AG04450 (cell line): Measurements from ENCODE around the gene CNOT11. TPM values are rescaled to one million over a fixed set of nuclear protein-coding genes. Genes with fewer than 3 reads are reported as not detected.

Experiments used
- CTCF ChIA-PET: fragments of 300-600, 350-600 bp; formaldehyde crosslinking; extraction: SDS; loops from one replicate; lab custom pipeline; 2022; ENCODE audit warnings: antibody characterized with exemption, inconsistent platforms; lab: Charles Lee
- POLR2A ChIA-PET: fragments of 350-600 bp; formaldehyde crosslinking; extraction: SDS; loops from one replicate; lab custom pipeline; 2021; ENCODE audit warnings: antibody characterized with exemption, inconsistent platforms; lab: Yijun Ruan, JAX
- DNase-seq: peaks from one replicate; pipeline ENCODE4 v3.0.0-alpha.2; 2011; ENCODE audit warnings: low read depth, low spot score
- H3K27ac ChIP-seq: one replicate; pipeline ENCODE4 v1.5.1; 2012; ENCODE audit warnings: low read depth, low read length, control low read depth
- H3K27me3 ChIP-seq: one replicate; pipeline ENCODE4 v1.6.0; 2012; ENCODE audit warnings: low read length; ENCODE audit not compliant: control insufficient read depth, insufficient read depth
- H3K4me3 ChIP-seq: 2 replicates; pipeline ENCODE4 v1.5.1; 2011; ENCODE audit warnings: mild to moderate bottlenecking, low read depth, low read length, control low read depth
- H3K9me3 ChIP-seq: 2 replicates; pipeline ENCODE4 v1.5.1; 2012; ENCODE audit warnings: low read length; ENCODE audit not compliant: control insufficient read depth, insufficient read depth
- polyA plus RNA-seq: library from polyadenylated mRNA; depleted of rRNA; stranded (reverse); fragments of >200 nt; gene quantifications from 2 replicates; pipeline ENCODE4 v1.2.3, GENCODE V29; 2011
- TF ChIP-seq, protein P1 (sequence below): IDR thresholded peaks from 2 replicates; pipeline ENCODE4 v1.5.1; 2011; ENCODE audit warnings: low read depth, low read length, control low read depth, inconsistent platforms

CNOT11 gene
- polyA plus RNA-seq, 1 experiment: 68.5 TPM

DNA sequence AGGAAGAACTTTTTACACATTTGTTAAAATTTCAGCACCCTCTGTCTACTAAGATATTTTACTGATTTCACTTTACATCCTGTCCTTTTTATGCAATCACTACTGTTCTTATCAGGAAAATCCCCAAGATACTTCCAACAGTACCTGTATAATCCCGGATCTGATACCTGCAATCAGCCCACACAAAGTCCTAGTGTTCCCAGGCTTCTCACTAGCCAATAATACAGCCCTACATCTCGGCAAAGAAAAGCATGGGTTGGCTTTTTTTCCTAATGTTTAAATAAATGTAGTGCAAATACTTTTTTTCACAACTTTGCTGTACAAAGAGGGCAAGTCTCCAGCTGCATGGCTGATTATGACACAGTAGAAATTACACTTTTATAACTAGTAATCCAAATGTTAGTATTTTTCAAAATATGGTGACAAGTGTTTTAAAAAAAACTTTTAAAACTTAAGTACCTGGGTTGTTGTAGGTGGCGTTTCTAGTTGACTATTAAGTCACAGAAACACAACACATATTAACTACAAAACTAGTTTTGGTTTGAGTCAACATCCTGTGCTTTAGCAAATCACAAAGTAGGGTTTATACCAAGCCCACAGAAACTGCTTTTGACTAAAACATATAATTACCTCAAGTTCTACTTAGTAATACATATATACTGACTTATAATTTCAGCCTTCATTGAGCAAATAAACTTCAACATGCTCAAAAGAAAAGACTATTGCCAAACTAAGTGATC lies 19.5 kb downstream of the CNOT11 start:
- POLR2A ChIA-PET: interaction anchor here (0.7 kb wide), 1 partner anchor 18 kb away, joined by 3 read pairs; no protein-coding TSS in a partner anchor

DNA sequence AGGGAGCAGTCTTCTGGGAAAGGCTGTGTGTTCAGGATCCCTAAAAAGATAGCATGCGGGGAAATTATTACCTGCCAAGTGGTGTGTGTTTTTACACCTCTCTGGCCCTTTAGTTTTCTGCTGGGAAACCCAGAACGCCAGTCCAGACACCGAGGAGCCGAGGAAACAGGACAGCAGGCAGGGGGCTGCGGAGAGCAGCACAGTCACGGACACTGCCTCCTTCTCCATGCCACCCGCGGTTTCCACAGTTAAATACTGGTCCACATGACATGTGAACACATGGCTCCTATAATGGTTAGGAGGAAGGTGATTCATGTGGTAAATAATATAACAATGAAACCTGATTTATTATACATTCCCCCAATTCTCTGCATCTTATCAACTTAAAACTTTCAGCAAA lies 20.4 kb downstream of the CNOT11 start:
- CTCF ChIA-PET: no interaction called here
- Histone ChIP-seq H3K27ac (no peak overlapping the region), H3K9me3 (no peaks in the 10 kb centered on the region), H3K27me3 (no peaks in the 10 kb centered on the region), H3K4me3 (no peak overlapping the region)
- POLR2A ChIA-PET: no interaction called here
- DNase-seq: no peak
- TF ChIP-seq, protein P1, sequence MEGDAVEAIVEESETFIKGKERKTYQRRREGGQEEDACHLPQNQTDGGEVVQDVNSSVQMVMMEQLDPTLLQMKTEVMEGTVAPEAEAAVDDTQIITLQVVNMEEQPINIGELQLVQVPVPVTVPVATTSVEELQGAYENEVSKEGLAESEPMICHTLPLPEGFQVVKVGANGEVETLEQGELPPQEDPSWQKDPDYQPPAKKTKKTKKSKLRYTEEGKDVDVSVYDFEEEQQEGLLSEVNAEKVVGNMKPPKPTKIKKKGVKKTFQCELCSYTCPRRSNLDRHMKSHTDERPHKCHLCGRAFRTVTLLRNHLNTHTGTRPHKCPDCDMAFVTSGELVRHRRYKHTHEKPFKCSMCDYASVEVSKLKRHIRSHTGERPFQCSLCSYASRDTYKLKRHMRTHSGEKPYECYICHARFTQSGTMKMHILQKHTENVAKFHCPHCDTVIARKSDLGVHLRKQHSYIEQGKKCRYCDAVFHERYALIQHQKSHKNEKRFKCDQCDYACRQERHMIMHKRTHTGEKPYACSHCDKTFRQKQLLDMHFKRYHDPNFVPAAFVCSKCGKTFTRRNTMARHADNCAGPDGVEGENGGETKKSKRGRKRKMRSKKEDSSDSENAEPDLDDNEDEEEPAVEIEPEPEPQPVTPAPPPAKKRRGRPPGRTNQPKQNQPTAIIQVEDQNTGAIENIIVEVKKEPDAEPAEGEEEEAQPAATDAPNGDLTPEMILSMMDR: no peak

More for the DNA sequence above, 19.5 kb downstream of the CNOT11 start:
- no peak overlapping the region for H3K4me3 ChIP-seq
- no peaks in the 10 kb centered on the region for H3K27me3 ChIP-seq
- no peak for DNase-seq
- CTCF ChIA-PET: interaction anchor here (0.7 kb wide), 1 partner anchor 31 kb away, joined by 3 read pairs; no protein-coding TSS in a partner anchor
- no peaks in the 10 kb centered on the region for H3K9me3 ChIP-seq
- TF ChIP-seq, protein P1: no peak
- no peak overlapping the region for H3K27ac ChIP-seq

DNA sequence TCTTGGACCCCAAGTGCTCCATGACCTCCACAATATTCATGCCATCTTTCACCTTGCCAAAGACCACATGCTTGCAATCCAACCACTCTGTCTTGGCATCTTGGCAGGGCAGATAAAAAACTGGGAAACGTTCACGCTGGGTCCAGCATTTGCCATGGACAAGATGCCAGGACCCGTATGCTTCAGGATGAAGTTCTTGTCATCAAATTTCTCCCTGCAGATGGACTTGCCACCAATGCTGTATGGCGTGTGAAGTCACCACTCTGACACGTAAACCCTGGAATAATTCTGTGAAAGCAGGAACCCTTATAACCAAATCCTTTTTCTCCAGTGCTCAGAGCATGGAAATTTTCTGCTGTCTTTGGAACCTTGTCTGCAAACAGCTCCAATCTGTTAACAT lies 21.5 kb downstream of the CNOT11 start:
- TF ChIP-seq, protein P1: no peak
- ChIA-PET CTCF (interaction anchor here (0.6 kb wide), 1 partner anchor 373 kb away, joined by 3 read pairs; no protein-coding TSS in a partner anchor), POLR2A (no interaction called here)
- Histone ChIP-seq H3K27me3 (no peaks in the 10 kb centered on the region), H3K27ac (no peak overlapping the region), H3K9me3 (no peaks in the 10 kb centered on the region), H3K4me3 (no peak overlapping the region)
- no peak for DNase-seq

DNA sequence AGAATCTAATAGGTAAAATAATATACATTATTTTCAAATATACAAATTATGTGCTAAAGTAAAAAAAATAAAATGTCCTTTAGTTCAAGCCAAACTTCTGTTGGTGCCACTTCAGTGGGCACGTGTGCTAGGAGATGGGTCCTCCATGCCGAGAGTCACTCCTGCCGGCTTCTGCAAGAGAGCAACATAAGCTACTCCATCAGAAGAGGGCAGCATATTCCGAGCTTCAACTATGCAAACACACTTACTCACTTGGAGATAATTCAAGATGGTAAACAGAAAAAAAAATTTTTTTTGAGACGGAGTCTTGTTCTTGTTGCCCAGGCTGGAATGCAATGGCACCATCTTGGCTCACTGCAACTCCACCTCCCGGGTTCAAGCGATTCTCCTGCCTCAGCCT lies 24.4 kb downstream of the CNOT11 start:
- H3K9me3 ChIP-seq: no peaks in the 10 kb centered on the region
- H3K4me3 ChIP-seq: no peak overlapping the region
- ChIA-PET CTCF (no interaction called here), POLR2A (no interaction called here)
- H3K27me3 ChIP-seq: no peaks in the 10 kb centered on the region
- no peak overlapping the region for H3K27ac ChIP-seq
- TF ChIP-seq, protein P1: peak; percentile 31; the same call in 1 of the 2 replicates
- DNase-seq: no peak

DNA sequence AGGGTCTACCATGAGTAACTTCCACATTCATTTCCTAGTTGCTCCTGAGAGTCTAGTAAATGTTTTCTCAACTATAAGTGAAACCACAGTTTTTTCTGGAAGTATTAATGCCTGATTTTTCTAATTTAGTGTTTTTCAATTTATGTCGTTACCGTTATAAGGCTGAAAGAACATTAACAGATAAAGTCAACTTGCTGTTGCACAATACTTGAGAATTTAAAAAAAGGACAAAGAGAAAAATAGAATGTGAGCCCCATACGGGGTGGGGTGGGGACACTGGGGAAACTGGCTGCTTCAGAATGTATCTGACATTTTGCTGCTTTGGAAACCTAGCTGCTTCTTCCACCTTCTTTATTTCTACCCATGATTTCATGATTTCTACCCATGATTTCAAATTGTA lies 26.2 kb downstream of the CNOT11 start:
- TF ChIP-seq, protein P1: no peak
- no peak overlapping the region for H3K4me3 ChIP-seq
- POLR2A ChIA-PET: no interaction called here
- no peaks in the 10 kb centered on the region for H3K9me3 ChIP-seq
- no peak overlapping the region for H3K27ac ChIP-seq
- no peak for DNase-seq
- H3K27me3 ChIP-seq: no peaks in the 10 kb centered on the region
- CTCF ChIA-PET: no interaction called here
